A673 (cell line): ENCODE results near the gene SOX13.

Source experiments
- EZH2 ChIP-seq: fragments of 200-600 bp; sonication (generic); IDR thresholded peaks from 2 replicates; pipeline ENCODE4 v1.6.1; 2017; ENCODE audit warnings: borderline replicate concordance, low read depth, mild to moderate bottlenecking, mixed read lengths, antibody characterized with exemption, low read length; ENCODE audit not compliant: poor library complexity, severe bottlenecking
- TF ChIP-seq, protein P1 (sequence below): fragments of 300-800, 200-600 bp; sonication (generic); conservative IDR thresholded peaks from 2 replicates; pipeline ENCODE4 v1.5.1; 2017; ENCODE audit warnings: low read depth, mild to moderate bottlenecking, antibody characterized with exemption, low read length, moderate library complexity, mixed read lengths

DNA sequence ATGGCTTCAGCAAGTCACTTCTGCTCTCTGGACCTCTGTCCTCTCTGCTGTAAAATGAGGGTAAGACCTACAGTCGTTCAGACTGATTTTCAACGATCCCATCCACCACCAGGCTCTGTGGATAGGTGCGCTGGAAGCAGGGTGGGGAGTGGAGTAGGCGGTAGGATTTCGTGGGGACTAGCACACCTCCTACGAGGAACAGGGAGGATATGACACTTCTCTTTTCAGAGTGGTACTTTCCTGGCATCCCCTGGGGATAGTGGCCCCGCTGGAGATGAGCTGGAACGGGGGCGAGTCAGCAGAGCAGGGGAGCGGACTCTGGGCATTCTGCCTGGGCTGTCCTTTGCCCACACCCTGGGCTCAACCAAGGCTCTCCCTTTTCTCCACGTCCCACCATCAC lies 61.2 kb downstream of the SOX13 start:
- TF ChIP-seq, protein P1, sequence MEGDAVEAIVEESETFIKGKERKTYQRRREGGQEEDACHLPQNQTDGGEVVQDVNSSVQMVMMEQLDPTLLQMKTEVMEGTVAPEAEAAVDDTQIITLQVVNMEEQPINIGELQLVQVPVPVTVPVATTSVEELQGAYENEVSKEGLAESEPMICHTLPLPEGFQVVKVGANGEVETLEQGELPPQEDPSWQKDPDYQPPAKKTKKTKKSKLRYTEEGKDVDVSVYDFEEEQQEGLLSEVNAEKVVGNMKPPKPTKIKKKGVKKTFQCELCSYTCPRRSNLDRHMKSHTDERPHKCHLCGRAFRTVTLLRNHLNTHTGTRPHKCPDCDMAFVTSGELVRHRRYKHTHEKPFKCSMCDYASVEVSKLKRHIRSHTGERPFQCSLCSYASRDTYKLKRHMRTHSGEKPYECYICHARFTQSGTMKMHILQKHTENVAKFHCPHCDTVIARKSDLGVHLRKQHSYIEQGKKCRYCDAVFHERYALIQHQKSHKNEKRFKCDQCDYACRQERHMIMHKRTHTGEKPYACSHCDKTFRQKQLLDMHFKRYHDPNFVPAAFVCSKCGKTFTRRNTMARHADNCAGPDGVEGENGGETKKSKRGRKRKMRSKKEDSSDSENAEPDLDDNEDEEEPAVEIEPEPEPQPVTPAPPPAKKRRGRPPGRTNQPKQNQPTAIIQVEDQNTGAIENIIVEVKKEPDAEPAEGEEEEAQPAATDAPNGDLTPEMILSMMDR = no peak
- TF ChIP-seq EZH2 = no peak
